ENCODE results near the gene NCKAP5.

Gene NCKAP5

GRCh38 chr2:133497270-133497893, 70.9 kb downstream of the NCKAP5 start:
- ATAC-seq (replicated peaks; ENCODE audit: extremely low read depth, poor library complexity, severe bottlenecking) (no peak), DNase-seq (ENCODE audit: low spot score in 2 of 2) (no peak)
- Mint-ChIP-seq H3K27me3 (no peaks in the 10 kb centered on the region), H3K4me3 (no peak overlapping the region), H3K36me3 (ENCODE audit: insufficient read depth) (peaks cover 2% of the 10 kb centered on the region), H3K4me1 (no peaks in the 10 kb centered on the region), H3K9me3 (peaks cover 5% of the 10 kb centered on the region), H3K27ac (ENCODE audit: low read depth) (no peak overlapping the region)

- H3K4me1 Mint-ChIP-seq: no peaks in the 10 kb centered on the region
- no peak overlapping the region for H3K4me3 Mint-ChIP-seq
- no peaks in the 10 kb centered on the region for H3K9me3 Mint-ChIP-seq
- DNase-seq (ENCODE audit: low spot score in 2 of 2) (no peak), ATAC-seq (replicated peaks; ENCODE audit: extremely low read depth, poor library complexity, severe bottlenecking) (no peak)
- no peak overlapping the region for H3K27ac Mint-ChIP-seq (ENCODE audit: low read depth)
- H3K27me3 Mint-ChIP-seq: no peaks in the 10 kb centered on the region
- peaks cover 2% of the 10 kb centered on the region for H3K36me3 Mint-ChIP-seq (ENCODE audit: insufficient read depth)
Measured at GRCh38 chr2:133496501-133497269, 71.6 kb downstream of the NCKAP5 start.

- ATAC-seq (replicated peaks; ENCODE audit: extremely low read depth, poor library complexity, severe bottlenecking): no peak
- peaks cover 2% of the 10 kb centered on the region for H3K36me3 Mint-ChIP-seq (ENCODE audit: insufficient read depth)
- no peaks in the 10 kb centered on the region for H3K9me3 Mint-ChIP-seq
- no peak for DNase-seq (ENCODE audit: low spot score in 2 of 2)
- no peaks in the 10 kb centered on the region for H3K27me3 Mint-ChIP-seq
- no peaks in the 10 kb centered on the region for H3K4me1 Mint-ChIP-seq
- H3K27ac Mint-ChIP-seq (ENCODE audit: low read depth): no peak overlapping the region
- no peak overlapping the region for H3K4me3 Mint-ChIP-seq
Measured at GRCh38 chr2:133495226-133495625, 73.0 kb downstream of the NCKAP5 start.

DNA sequence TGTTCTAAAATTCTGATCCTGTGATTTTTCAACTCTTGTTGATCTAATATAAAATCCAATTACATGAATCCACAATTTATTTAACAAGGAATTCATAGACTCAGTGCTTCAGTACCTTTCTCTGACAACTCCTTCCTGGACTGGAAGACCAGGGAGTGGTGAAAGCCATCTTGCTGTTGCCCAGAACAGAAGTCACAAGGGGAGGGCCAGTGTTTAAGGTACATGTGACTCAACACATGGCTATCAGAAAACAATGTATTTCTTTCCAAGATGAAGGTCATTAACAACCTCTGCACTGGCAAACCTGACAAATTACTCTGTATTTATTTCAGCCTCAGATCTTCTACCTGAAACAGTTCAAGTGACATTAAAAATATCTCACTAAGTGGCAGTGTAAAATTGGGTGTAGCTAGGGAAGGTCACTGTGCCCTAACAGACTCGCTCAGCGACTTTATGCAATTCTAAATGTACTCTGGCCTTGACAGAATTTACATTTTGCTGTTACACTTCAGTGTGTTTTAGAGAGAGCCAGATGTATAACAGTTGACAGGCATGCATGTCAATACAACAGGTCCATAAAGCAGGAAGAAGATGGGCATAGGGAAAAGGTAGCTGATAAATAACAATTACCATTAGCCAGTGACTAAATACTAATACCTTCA, 75.4 kb downstream of the NCKAP5 start:
- Mint-ChIP-seq H3K9me3 (no peaks in the 10 kb centered on the region), H3K36me3 (ENCODE audit: insufficient read depth) (no peaks in the 10 kb centered on the region), H3K4me1 (no peaks in the 10 kb centered on the region), H3K4me3 (no peak overlapping the region), H3K27me3 (no peaks in the 10 kb centered on the region), H3K27ac (ENCODE audit: low read depth) (no peak overlapping the region)
- ATAC-seq (replicated peaks; ENCODE audit: extremely low read depth, poor library complexity, severe bottlenecking) (no peak), DNase-seq (ENCODE audit: low spot score in 2 of 2) (no peak)

GRCh38 chr2:133490411-133490980, 77.8 kb downstream of the NCKAP5 start:
- Mint-ChIP-seq H3K27ac (ENCODE audit: low read depth) (no peak overlapping the region), H3K9me3 (peaks cover 10% of the 10 kb centered on the region), H3K4me1 (no peaks in the 10 kb centered on the region), H3K36me3 (ENCODE audit: insufficient read depth) (no peaks in the 10 kb centered on the region), H3K27me3 (no peaks in the 10 kb centered on the region), H3K4me3 (no peak overlapping the region)
- ATAC-seq (replicated peaks; ENCODE audit: extremely low read depth, poor library complexity, severe bottlenecking): no peak
- DNase-seq (ENCODE audit: low spot score in 2 of 2): no peak

DNA sequence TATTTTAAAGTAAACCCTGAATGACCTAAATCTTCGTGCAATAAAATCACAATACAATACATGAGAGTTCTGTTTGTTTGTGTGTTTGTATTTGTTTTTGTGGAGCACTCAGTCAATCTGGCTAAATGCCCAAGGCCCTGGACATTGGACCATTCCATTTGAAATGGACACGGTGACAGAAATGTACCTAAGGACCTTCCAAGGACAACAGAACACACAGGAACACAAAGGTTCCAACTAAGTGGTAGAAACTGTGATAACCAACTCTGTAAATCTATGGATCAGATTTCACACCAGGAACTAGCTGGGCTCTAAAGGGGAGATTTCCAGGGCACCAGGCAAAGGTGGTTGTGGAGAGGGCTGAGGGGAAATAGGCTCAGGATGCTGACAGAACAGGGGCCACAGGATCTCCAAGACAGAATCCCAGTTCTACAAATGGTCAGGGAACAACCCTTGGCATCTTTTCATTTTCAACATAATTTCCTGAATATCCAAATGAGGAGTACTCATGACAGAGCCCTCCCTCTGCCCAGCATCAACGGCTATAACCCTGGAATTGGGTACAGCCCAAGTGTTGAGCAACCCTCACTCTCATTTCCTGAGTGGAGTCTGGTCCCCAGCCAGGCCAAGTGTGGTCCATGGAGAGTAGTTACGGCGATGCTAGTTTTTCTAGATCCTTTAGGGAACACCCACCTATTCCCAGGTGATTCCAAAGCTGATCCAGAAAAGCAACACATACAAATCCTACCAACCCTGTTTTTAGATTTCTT, 78.4 kb downstream of the NCKAP5 start:
- ATAC-seq (replicated peaks; ENCODE audit: extremely low read depth, poor library complexity, severe bottlenecking) (no peak), DNase-seq (ENCODE audit: low spot score in 2 of 2) (no peak)
- H3K4me1 Mint-ChIP-seq: no peaks in the 10 kb centered on the region
- peaks cover 10% of the 10 kb centered on the region for H3K9me3 Mint-ChIP-seq
- H3K27me3 Mint-ChIP-seq: no peaks in the 10 kb centered on the region
- no peaks in the 10 kb centered on the region for H3K36me3 Mint-ChIP-seq (ENCODE audit: insufficient read depth)
- H3K4me3 Mint-ChIP-seq: no peak overlapping the region
- H3K27ac Mint-ChIP-seq (ENCODE audit: low read depth): no peak overlapping the region

DNA sequence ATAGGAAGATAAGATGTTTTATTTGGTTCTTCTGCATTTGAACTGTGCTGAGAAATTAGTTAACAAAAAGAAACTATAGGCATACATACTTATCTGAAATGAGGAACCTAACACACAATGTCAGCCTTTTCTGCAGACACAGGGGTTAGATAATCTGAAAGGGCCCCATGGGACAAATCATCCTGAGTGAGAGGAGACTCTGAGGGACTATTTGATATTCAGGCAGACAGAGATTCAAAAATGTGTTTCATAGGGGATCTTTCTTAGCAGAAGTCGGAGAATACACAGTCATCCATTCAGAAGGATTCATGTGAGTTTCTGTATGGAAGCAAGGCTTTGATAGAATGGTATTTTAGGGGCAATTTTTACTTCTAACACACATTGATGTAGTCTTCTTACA, 79.1 kb downstream of the NCKAP5 start:
- peaks cover 10% of the 10 kb centered on the region for H3K9me3 Mint-ChIP-seq
- no peaks in the 10 kb centered on the region for H3K4me1 Mint-ChIP-seq
- no peak for DNase-seq (ENCODE audit: low spot score in 2 of 2)
- no peak overlapping the region for H3K27ac Mint-ChIP-seq (ENCODE audit: low read depth)
- H3K4me3 Mint-ChIP-seq: no peak overlapping the region
- no peaks in the 10 kb centered on the region for H3K36me3 Mint-ChIP-seq (ENCODE audit: insufficient read depth)
- no peak for ATAC-seq (replicated peaks; ENCODE audit: extremely low read depth, poor library complexity, severe bottlenecking)
- H3K27me3 Mint-ChIP-seq: no peaks in the 10 kb centered on the region

- no peak for ATAC-seq (replicated peaks; ENCODE audit: extremely low read depth, poor library complexity, severe bottlenecking)
Measured at GRCh38 chr2:133486771-133487191, 81.5 kb downstream of the NCKAP5 start.

GRCh38 chr2:133485868-133486267, 82.4 kb downstream of the NCKAP5 start:
- no peak overlapping the region for H3K27ac Mint-ChIP-seq (ENCODE audit: low read depth)
- H3K27me3 Mint-ChIP-seq: no peaks in the 10 kb centered on the region
- no peaks in the 10 kb centered on the region for H3K36me3 Mint-ChIP-seq (ENCODE audit: insufficient read depth)
- peaks cover 18% of the 10 kb centered on the region for H3K9me3 Mint-ChIP-seq
- H3K4me3 Mint-ChIP-seq: no peak overlapping the region
- H3K4me1 Mint-ChIP-seq: no peaks in the 10 kb centered on the region
- DNase-seq (ENCODE audit: low spot score in 2 of 2) (no peak), ATAC-seq (replicated peaks; ENCODE audit: extremely low read depth, poor library complexity, severe bottlenecking) (no peak)

More at GRCh38 chr2:133486771-133487191, 81.5 kb downstream of the NCKAP5 start:
- peaks cover 14% of the 10 kb centered on the region for H3K9me3 Mint-ChIP-seq
- no peak overlapping the region for H3K4me3 Mint-ChIP-seq
- no peak overlapping the region for H3K27ac Mint-ChIP-seq (ENCODE audit: low read depth)
- H3K4me1 Mint-ChIP-seq: no peaks in the 10 kb centered on the region
- no peaks in the 10 kb centered on the region for H3K27me3 Mint-ChIP-seq
- DNase-seq (ENCODE audit: low spot score in 2 of 2): no peak
- no peaks in the 10 kb centered on the region for H3K36me3 Mint-ChIP-seq (ENCODE audit: insufficient read depth)

- Mint-ChIP-seq H3K4me1 (no peaks in the 10 kb centered on the region), H3K27me3 (no peaks in the 10 kb centered on the region), H3K9me3 (peaks cover 22% of the 10 kb centered on the region), H3K27ac (ENCODE audit: low read depth) (no peak overlapping the region), H3K36me3 (ENCODE audit: insufficient read depth) (no peaks in the 10 kb centered on the region), H3K4me3 (no peak overlapping the region)
- no peak for ATAC-seq (replicated peaks; ENCODE audit: extremely low read depth, poor library complexity, severe bottlenecking)
- DNase-seq (ENCODE audit: low spot score in 2 of 2): no peak
Measured at GRCh38 chr2:133484784-133485183, 83.5 kb downstream of the NCKAP5 start.

- Mint-ChIP-seq H3K4me3 (no peak overlapping the region), H3K4me1 (no peaks in the 10 kb centered on the region), H3K27me3 (no peaks in the 10 kb centered on the region), H3K9me3 (peaks cover 22% of the 10 kb centered on the region), H3K36me3 (ENCODE audit: insufficient read depth) (no peaks in the 10 kb centered on the region), H3K27ac (ENCODE audit: low read depth) (no peak overlapping the region)
- ATAC-seq (replicated peaks; ENCODE audit: extremely low read depth, poor library complexity, severe bottlenecking) (no peak), DNase-seq (ENCODE audit: low spot score in 2 of 2) (no peak)
Measured at GRCh38 chr2:133484106-133484505, 84.2 kb downstream of the NCKAP5 start.

- Mint-ChIP-seq H3K9me3 (peaks cover 22% of the 10 kb centered on the region), H3K4me1 (no peaks in the 10 kb centered on the region), H3K4me3 (no peak overlapping the region), H3K27ac (ENCODE audit: low read depth) (no peak overlapping the region), H3K27me3 (no peaks in the 10 kb centered on the region), H3K36me3 (ENCODE audit: insufficient read depth) (no peaks in the 10 kb centered on the region)
- no peak for ATAC-seq (replicated peaks; ENCODE audit: extremely low read depth, poor library complexity, severe bottlenecking)
- no peak for DNase-seq (ENCODE audit: low spot score in 2 of 2)
Measured at GRCh38 chr2:133483181-133483580, 85.1 kb downstream of the NCKAP5 start.
